K562 (cell line): ENCODE data around the gene EIF4E1B. TPM values are rescaled to one million over a fixed set of nuclear protein-coding genes. Genes with fewer than 3 reads are reported as not detected.

Experiments
- ATAC-seq: fragments of 200-7000 bp; cut with Tn5 transposase; 3 replicates; pipeline ENCODE4 v1.9.1; 2020; ENCODE audit warnings: moderate library complexity
- BruUV-seq: library from RNA; stranded (reverse); fragments of 400-500 nt; replicated peaks from 2 replicates; lab custom pipeline; 2021; lab: Mats Ljungman, UMichigan
- CTCF ChIA-PET: fragments of 300-600 bp; formaldehyde crosslinking; extraction: SDS; loops from one replicate; lab custom pipeline; 2021; ENCODE audit warnings: low intra/inter-chr PET ratio; lab: Yijun Ruan, JAX
- POLR2A ChIA-PET: fragments of 300-600, 350-650 bp; sonication (Branson Sonifier 250); formaldehyde crosslinking; extraction: SDS; loops from one replicate; lab custom pipeline; 2021; ENCODE audit warnings: antibody characterized with exemption, inconsistent platforms; lab: Yijun Ruan, JAX
- DNase-seq, 4 experiments: peaks; one replicate each; pipeline versions ENCODE4 v3.0.0 to v3.0.0-alpha.2; 2011 to 2018; ENCODE audit warnings: low spot score in 3 of 4, mixed read lengths in 3 of 4; ENCODE audit errors: extremely low read depth in 1 of 4
- FAIRE-seq: peaks from 2 replicates; lab custom pipeline; 2011; peaks lifted over from hg19 to GRCh38; lab: Jason Lieb, UNC
- H2AFZ ChIP-seq: 2 replicates; pipeline ENCODE4 v1.6.0; 2011; ENCODE audit warnings: low read depth, low read length, control low read depth, inconsistent platforms
- H3K27ac ChIP-seq: fragments of 200-600 bp; 3 replicates; pipeline ENCODE4 v1.8.0; 2011; ENCODE audit warnings: low read depth, mild to moderate bottlenecking, control low read depth, inconsistent platforms, low read length, moderate library complexity, mixed read lengths; ENCODE audit errors: extremely low read depth
- H3K27me3 ChIP-seq, 2 experiments: fragments of 300-600 bp in 1 of 2; 2 replicates in 1 of 2; 3 replicates in 1 of 2; pipeline versions ENCODE4 v1.6.0 to v1.8.0; 2011; ENCODE audit warnings: inconsistent platforms in 2 of 2, low read length in 2 of 2, mild to moderate bottlenecking in 1 of 2, mixed read lengths in 1 of 2, moderate library complexity in 1 of 2; ENCODE audit not compliant: control insufficient read depth in 2 of 2, insufficient read depth in 2 of 2
- H3K36me3 ChIP-seq: fragments of 300-600 bp; 3 replicates; pipeline ENCODE4 v1.8.0; 2011; ENCODE audit warnings: mild to moderate bottlenecking, low read length, inconsistent platforms; ENCODE audit not compliant: control insufficient read depth, insufficient read depth
- H3K4me1 ChIP-seq, 2 experiments: fragments of 200-600 bp in 1 of 2; replicated peaks in 1 of 2; 2 replicates in 1 of 2; 3 replicates in 1 of 2; pipeline versions ENCODE4 v1.5.1 to v1.8.0; 2011; ENCODE audit warnings: inconsistent platforms in 2 of 2, low read length in 2 of 2, mild to moderate bottlenecking in 1 of 2, mixed read lengths in 1 of 2, moderate library complexity in 1 of 2; ENCODE audit not compliant: control insufficient read depth in 2 of 2, insufficient read depth in 2 of 2
- H3K4me2 ChIP-seq: 2 replicates; pipeline ENCODE4 v1.6.1; 2011; ENCODE audit warnings: low read length, control low read depth, inconsistent platforms, mixed read lengths; ENCODE audit not compliant: insufficient read depth
- H3K4me3 ChIP-seq: fragments of 200-600 bp; sonication (generic), shearing (Covaris generic); 2 replicates; pipeline ENCODE4 v1.5.1; 2016; ENCODE audit warnings: control low read depth, inconsistent platforms
- H3K79me2 ChIP-seq: fragments of 200-600 bp; 3 replicates; pipeline ENCODE4 v1.8.0; 2011; ENCODE audit warnings: low read length, inconsistent platforms; ENCODE audit not compliant: control insufficient read depth, insufficient read depth
- H3K9ac ChIP-seq, 2 experiments: 2 replicates each; pipeline versions ENCODE4 v1.6.0 to v1.6.1; 2011; ENCODE audit warnings: low read depth in 2 of 2, low read length in 2 of 2, control low read depth in 1 of 2, inconsistent platforms in 1 of 2, mild to moderate bottlenecking in 1 of 2, mixed read lengths in 1 of 2; ENCODE audit not compliant: insufficient read depth in 1 of 2
- H3K9me1 ChIP-seq: one replicate; pipeline ENCODE4 v1.6.0; 2011; ENCODE audit warnings: inconsistent platforms, mild to moderate bottlenecking, low read length, moderate library complexity; ENCODE audit not compliant: control insufficient read depth, insufficient read depth
- H3K9me3 ChIP-seq: replicated peaks from 2 replicates; pipeline ENCODE4 v1.5.1; 2011; ENCODE audit warnings: low read depth, low read length, inconsistent platforms; ENCODE audit not compliant: control insufficient read depth, insufficient read depth
- H4K20me1 ChIP-seq: replicated peaks from 2 replicates; pipeline ENCODE4 v1.6.1; 2011; ENCODE audit warnings: low read length, inconsistent platforms, mixed read lengths; ENCODE audit not compliant: control insufficient read depth, insufficient read depth
- ARID1B ChIP-seq: fragments of 450-650 bp; IDR thresholded peaks from 2 replicates; pipeline ENCODE4 v1.6.1; 2016; ENCODE audit warnings: antibody characterized with exemption, mild to moderate bottlenecking, inconsistent platforms
- ATF1 ChIP-seq, 2 experiments: fragments of 450-650 bp in 1 of 2; IDR thresholded peaks; 2 replicates each; pipeline ENCODE4 v1.6.1; 2016; ENCODE audit warnings: missing compliant biosample characterization in 1 of 2, missing genetic modification characterization in 1 of 2
- BCOR ChIP-seq: fragments of 450-650 bp; IDR thresholded peaks from 2 replicates; pipeline ENCODE4 v1.6.1; 2016
- BHLHE40 ChIP-seq: IDR thresholded peaks from 2 replicates; pipeline ENCODE4 v1.6.1; 2011; ENCODE audit warnings: low read length, improper control_type of control experiment
- CBFA2T3 ChIP-seq: fragments of 450-650 bp; IDR thresholded peaks from 2 replicates; pipeline ENCODE4 v1.6.1; 2017
- CREM ChIP-seq: IDR thresholded peaks from 2 replicates; pipeline ENCODE4 v1.6.1; 2014; ENCODE audit warnings: antibody characterized with exemption, low read depth
- FIP1L1 ChIP-seq: fragments of 200-400 bp; formaldehyde crosslinking; IDR thresholded peaks from 2 replicates; pipeline ENCODE4 v1.6.1; 2018; ENCODE audit warnings: mild to moderate bottlenecking, low read depth, low read length; ENCODE audit not compliant: poor library complexity, severe bottlenecking
- HMBOX1 ChIP-seq: sonication (generic); IDR thresholded peaks from 2 replicates; pipeline ENCODE4 v1.6.1; 2016
- NKRF ChIP-seq: fragments of 450-650 bp; IDR thresholded peaks from 2 replicates; pipeline ENCODE4 v1.6.1; 2016; ENCODE audit warnings: borderline replicate concordance
- SPI1 ChIP-seq: IDR thresholded peaks from 2 replicates; pipeline ENCODE4 v1.6.1; 2011; ENCODE audit warnings: low read depth, low read length, control low read depth, borderline replicate concordance
- TEAD2 ChIP-seq: fragments of 450-650 bp; IDR thresholded peaks from 2 replicates; pipeline ENCODE4 v1.6.1; 2016; ENCODE audit warnings: missing genetic modification characterization, control low read depth, missing compliant biosample characterization
- TEAD4 ChIP-seq, 2 experiments: sonication (generic) in 1 of 2; formaldehyde crosslinking in 1 of 2; IDR thresholded peaks; 2 replicates each; pipeline versions ENCODE4 v1.6.1 to v1.8.0; 2012 to 2022; ENCODE audit warnings: borderline replicate concordance in 1 of 2, inconsistent platforms in 1 of 2, low read length in 1 of 2, mild to moderate bottlenecking in 1 of 2, missing genetic modification reagents in 1 of 2
- ZFP36 ChIP-seq: fragments of 150-350 bp; IDR thresholded peaks from 2 replicates; pipeline ENCODE4 v1.6.1; 2018; ENCODE audit warnings: low read length, low read depth; ENCODE audit not compliant: partially characterized antibody
- WGBS: fragments of 100-300 bp; shearing (Covaris generic); methylation state at CpG from one replicate; pipeline ENCODE4 v1.1.6; 2016; ENCODE audit warnings: low coverage, mixed read lengths; ENCODE audit not compliant: insufficient coverage; ENCODE audit errors: missing lambda C conversion rate; 5-methylcytosine and 5-hydroxymethylcytosine counted together
- in situ Hi-C: fragments of 300-500 bp; cut with MboI; formaldehyde crosslinking; loops from 4 replicates; pipeline ENCODE4 v1.15.0; 2018; ENCODE audit warnings: inconsistent platforms, mixed read lengths
- intact Hi-C: fragments of 100-400 bp; cut with micrococcal nuclease; formaldehyde crosslinking; loops from 2 replicates; pipeline ENCODE4 v1.14.2; 2022
- polyA plus RNA-seq, 8 experiments: library from polyadenylated mRNA; depleted of rRNA in 4 of 8; stranded (reverse) in 5 of 8; unstranded in 3 of 8; fragments of >200 nt; fragmentation: Nextera tagmentation in 2 of 8; fragmentation: Illumina TruSeq in 1 of 8; extraction: Ambion mirVana in 2 of 8; extraction: Trizol in 1 of 8; gene quantifications; 2 replicates each; pipeline versions ENCODE4 v1.2.1 to v1.2.3, GENCODE V29; 2011 to 2014; ENCODE audit warnings: inconsistent platforms in 1 of 8, missing spikeins in 1 of 8
- total RNA-seq, 7 experiments: library from RNA; depleted of rRNA in 6 of 7; stranded (reverse); fragments of >200 nt in 6 of 7; fragmentation: Illumina TruSeq in 2 of 7; extraction: Trizol in 2 of 7; gene quantifications; 2 replicates each; pipeline versions ENCODE4 v1.2.1 to v1.2.3, GENCODE V29; 2011 to 2021; ENCODE audit warnings: low replicate concordance in 1 of 7
- TF ChIP-seq, protein P1 (sequence below): fragments of 450-650 bp; IDR thresholded peaks from 2 replicates; pipeline ENCODE4 v1.6.1; 2018; ENCODE audit warnings: mild to moderate bottlenecking, low read depth; ENCODE audit not compliant: partially characterized antibody
- TF ChIP-seq, protein P2 (sequence below): fragments of 250-450 bp; sonication (Bioruptor Pico); IDR thresholded peaks from 2 replicates; pipeline ENCODE4 v1.9.0; 2021; ENCODE audit warnings: mild to moderate bottlenecking, inconsistent platforms

Gene EIF4E1B
- total and polyA plus RNA-seq, 9 of the 15 experiments (the other 6 are each of a cell fraction or from before 2014, with no cell fraction given), result not detected

DNA sequence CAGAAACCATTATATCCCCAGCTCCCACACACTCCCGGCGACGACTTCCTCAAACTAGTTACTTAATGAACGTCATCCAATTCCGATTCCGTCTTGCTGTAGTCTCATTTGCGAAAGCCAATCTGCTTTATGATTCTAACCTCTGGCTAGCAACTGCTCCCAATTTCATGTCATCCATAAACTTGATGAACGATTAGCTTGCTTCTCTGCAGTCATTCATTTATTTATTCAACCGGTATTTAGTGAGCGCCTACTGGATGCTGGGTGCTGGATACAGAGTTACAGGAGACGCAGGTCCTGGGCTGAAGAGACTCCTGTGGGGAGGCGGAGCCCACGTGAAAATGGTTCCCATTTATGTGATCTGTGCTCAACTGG lies 63.0 kb downstream of the EIF4E1B start:
- H2AFZ ChIP-seq, result no peak overlapping the region
- intact Hi-C loops (no loop called here), in situ Hi-C loops (no loop called here)
- POLR2A ChIA-PET, result interaction anchor here (0.6 to 0.9 kb wide), 2 partner anchors 28 to 607 kb away, joined by 4 read pairs; no protein-coding TSS in a partner anchor
- H3K4me3 ChIP-seq, result no peak overlapping the region
- no peaks in the 10 kb centered on the region for H3K9me3 ChIP-seq
- H3K4me2 ChIP-seq, result no peak overlapping the region
- no peaks in the 10 kb centered on the region for H3K9me1 ChIP-seq
- no peak overlapping the region for H3K9ac ChIP-seq
- CTCF ChIA-PET, result no interaction called here
- peaks cover 0 to 12% of the 10 kb centered on the region in 2 experiments; a peak in 3 of 5 replicates for H3K4me1 ChIP-seq
- DNase-seq (peak in 1 of 4 experiments; percentile 35), ATAC-seq (peak; percentile 51), FAIRE-seq (peak; percentile 67)
- H3K27ac ChIP-seq, result no peak overlapping the region
- BruUV-seq, result no TSS peak
- no peaks in the 10 kb centered on the region for H3K36me3 ChIP-seq
- WGBS, result 3% methylated on average over 13 of the region's 13 CpGs
- no peaks in the 10 kb centered on the region for H3K79me2 ChIP-seq
- H4K20me1 ChIP-seq, result no peaks in the 10 kb centered on the region; the same call in 1 of the 2 replicates
- H3K27me3 ChIP-seq, result peaks cover 32 to 82% of the 10 kb centered on the region in 2 experiments
- peak; percentile 46; the same call in 1 of the 2 replicates for TF ChIP-seq TEAD4 (IDR thresholded peaks at IDR 0.05; ENCODE audit: low read length)
- no peak for TF ChIP-seq TEAD4 (CRISPR knock-in tag; IDR thresholded peaks at IDR 0.05; ENCODE audit: borderline replicate concordance)
- TF ChIP-seq HMBOX1, result 0 out of 2 replicates have a peak, but pooled peaks have one; percentile 32
- peak; percentile 89 for TF ChIP-seq BHLHE40
- TF ChIP-seq CBFA2T3, result 0 out of 2 replicates have a peak, but pooled peaks have one; percentile 15
- no peak for TF ChIP-seq TEAD2 (tag)
- no peak for TF ChIP-seq NKRF
- peak; percentile 37 for TF ChIP-seq CREM
- TF ChIP-seq, protein P1, sequence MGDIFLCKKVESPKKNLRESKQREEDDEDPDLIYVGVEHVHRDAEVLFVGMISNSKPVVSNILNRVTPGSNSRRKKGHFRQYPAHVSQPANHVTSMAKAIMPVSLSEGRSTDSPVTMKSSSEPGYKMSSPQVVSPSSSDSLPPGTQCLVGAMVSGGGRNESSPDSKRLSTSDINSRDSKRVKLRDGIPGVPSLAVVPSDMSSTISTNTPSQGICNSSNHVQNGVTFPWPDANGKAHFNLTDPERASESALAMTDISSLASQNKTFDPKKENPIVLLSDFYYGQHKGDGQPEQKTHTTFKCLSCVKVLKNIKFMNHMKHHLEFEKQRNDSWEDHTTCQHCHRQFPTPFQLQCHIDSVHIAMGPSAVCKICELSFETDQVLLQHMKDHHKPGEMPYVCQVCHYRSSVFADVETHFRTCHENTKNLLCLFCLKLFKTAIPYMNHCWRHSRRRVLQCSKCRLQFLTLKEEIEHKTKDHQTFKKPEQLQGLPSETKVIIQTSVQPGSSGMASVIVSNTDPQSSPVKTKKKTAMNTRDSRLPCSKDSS, result no peak
- TF ChIP-seq ARID1B, result 0 out of 2 replicates have a peak, but pooled peaks have one; percentile 21
- TF ChIP-seq ZFP36, result peak; percentile 1
- TF ChIP-seq, protein P2, sequence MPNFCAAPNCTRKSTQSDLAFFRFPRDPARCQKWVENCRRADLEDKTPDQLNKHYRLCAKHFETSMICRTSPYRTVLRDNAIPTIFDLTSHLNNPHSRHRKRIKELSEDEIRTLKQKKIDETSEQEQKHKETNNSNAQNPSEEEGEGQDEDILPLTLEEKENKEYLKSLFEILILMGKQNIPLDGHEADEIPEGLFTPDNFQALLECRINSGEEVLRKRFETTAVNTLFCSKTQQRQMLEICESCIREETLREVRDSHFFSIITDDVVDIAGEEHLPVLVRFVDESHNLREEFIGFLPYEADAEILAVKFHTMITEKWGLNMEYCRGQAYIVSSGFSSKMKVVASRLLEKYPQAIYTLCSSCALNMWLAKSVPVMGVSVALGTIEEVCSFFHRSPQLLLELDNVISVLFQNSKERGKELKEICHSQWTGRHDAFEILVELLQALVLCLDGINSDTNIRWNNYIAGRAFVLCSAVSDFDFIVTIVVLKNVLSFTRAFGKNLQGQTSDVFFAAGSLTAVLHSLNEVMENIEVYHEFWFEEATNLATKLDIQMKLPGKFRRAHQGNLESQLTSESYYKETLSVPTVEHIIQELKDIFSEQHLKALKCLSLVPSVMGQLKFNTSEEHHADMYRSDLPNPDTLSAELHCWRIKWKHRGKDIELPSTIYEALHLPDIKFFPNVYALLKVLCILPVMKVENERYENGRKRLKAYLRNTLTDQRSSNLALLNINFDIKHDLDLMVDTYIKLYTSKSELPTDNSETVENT (CRISPR knock-in tag), result no peak
- peak; percentile 89 for TF ChIP-seq SPI1
- TF ChIP-seq ATF1 (CRISPR knock-in tag; IDR thresholded peaks at IDR 0.05), result no peak
- TF ChIP-seq ATF1 (tag; IDR thresholded peaks at IDR 0.05), result 0 out of 2 replicates have a peak, but pooled peaks have one; percentile 8
- TF ChIP-seq BCOR, result peak; percentile 27; the same call in 1 of the 2 replicates
- no peak for TF ChIP-seq FIP1L1
